ENCODE measurements around the gene CSNK1E. TPM values are rescaled to one million over a fixed set of nuclear protein-coding genes. Genes with fewer than 3 reads are reported as not detected.

CSNK1E gene
- total and polyA plus RNA-seq, 4 donors, result 87.2 to 121 (median 112) TPM

DNA sequence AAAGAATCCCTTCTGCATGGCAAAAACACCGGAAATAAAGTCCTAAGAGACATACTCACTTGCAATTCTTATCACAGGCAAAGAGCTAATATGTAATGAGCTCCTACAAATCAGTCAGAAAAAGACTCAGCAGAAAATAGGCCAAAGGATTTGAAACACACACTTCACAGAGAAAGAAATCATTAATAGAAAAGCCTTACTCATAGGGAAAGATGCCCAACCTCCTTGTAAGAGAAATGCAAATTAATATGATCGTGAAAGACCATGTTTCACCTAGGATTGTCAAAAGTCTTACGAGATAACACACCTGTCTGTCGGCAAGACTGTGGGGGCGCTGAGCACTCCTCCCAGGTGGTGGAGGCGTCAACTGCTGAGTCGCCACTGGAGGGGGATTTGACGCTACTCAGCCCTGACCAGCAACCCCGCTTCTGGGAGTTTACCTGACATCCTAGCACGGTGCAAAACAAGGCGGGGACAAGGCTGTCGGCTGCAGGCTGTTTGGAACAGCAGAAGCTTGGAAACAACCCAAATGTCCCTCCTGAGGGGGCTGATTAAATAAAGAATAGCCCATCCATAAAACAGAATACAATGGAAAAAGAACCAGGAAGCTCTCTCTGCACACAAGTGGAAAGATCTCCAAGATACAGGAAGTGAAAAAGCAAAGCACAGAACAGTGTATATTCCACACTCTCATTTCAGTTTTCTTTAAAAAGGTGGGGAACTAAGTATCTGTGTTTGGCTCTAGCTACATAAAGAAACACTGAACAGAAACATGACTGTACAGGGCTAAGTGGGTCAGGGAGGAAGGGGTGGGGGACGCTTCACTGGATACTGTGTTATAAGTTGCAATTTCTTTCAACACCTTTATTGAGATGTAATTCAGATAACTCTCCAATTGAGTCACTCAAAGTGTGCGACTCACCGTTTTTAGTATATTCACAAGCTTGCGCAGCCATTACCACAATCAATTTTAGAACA, 11.5 kb downstream of the CSNK1E start:
- Histone ChIP-seq H3K9me3 (ENCODE audit: control insufficient read depth in 4 of 4, insufficient read depth in 3 of 4, low read length in 3 of 4) (no peaks in the 10 kb centered on the region), H3K36me3 (ENCODE audit: control insufficient read depth in 4 of 4, insufficient read depth in 4 of 4, low read length in 4 of 4) (peaks cover 5 to 35% (median 27%) of the 10 kb centered on the region in 4 donors), H3K27me3 (ENCODE audit: control insufficient read depth in 3 of 3, insufficient read depth in 3 of 3, low read length in 2 of 3) (no peaks in the 10 kb centered on the region), H3K4me1 (ENCODE audit: control insufficient read depth in 5 of 5, insufficient read depth in 5 of 5, low read length in 5 of 5) (peaks cover 8 to 31% (median 19%) of the 10 kb centered on the region in 5 donors), H3K27ac (ENCODE audit: low read depth in 1 of 2, low read length in 1 of 2) (peak overlapping the region; percentile 73 to 91), H3K4me3 (no peak overlapping the region), H3K9ac (ENCODE audit: insufficient read depth in 1 of 2, low read length in 2 of 2) (no peak overlapping the region)
- 30 to 43% methylated on average over 16 of the region's 16 CpGs for WGBS, 2 donors
- ATAC-seq (ENCODE audit: insufficient read depth, low FRiP score) (no peak), DNase-seq (peak in 2 of 3 donors; percentile 29 to 38)
- TF ChIP-seq, protein P1, sequence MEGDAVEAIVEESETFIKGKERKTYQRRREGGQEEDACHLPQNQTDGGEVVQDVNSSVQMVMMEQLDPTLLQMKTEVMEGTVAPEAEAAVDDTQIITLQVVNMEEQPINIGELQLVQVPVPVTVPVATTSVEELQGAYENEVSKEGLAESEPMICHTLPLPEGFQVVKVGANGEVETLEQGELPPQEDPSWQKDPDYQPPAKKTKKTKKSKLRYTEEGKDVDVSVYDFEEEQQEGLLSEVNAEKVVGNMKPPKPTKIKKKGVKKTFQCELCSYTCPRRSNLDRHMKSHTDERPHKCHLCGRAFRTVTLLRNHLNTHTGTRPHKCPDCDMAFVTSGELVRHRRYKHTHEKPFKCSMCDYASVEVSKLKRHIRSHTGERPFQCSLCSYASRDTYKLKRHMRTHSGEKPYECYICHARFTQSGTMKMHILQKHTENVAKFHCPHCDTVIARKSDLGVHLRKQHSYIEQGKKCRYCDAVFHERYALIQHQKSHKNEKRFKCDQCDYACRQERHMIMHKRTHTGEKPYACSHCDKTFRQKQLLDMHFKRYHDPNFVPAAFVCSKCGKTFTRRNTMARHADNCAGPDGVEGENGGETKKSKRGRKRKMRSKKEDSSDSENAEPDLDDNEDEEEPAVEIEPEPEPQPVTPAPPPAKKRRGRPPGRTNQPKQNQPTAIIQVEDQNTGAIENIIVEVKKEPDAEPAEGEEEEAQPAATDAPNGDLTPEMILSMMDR (IDR thresholded peaks at IDR 0.05; ENCODE audit: control extremely low read depth, extremely low read depth), result no peak

DNA sequence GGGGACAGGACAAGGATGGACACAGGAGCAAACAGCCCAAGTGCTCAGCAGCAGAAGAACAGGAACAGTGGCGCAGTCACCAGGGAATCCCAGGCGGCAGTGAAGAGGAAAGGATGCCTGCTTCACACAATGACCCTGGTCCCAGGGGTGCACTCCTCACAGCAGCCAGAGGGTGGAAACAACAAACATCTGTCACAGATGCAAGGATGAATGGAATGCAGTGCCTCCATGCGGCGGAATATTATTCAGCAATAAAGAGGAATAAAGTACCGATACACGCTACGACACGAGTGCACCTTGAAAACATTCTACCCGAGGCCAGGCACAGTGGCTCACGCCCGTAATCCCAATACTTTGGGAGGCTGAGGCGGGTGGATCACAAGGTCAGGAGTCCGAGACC, 12.7 kb downstream of the CSNK1E start:
- no peak for DNase-seq
- WGBS, 2 donors, result 89 to 93% methylated on average over 13 of the region's 13 CpGs
- no peaks in the 10 kb centered on the region for H3K27me3 ChIP-seq (ENCODE audit: control insufficient read depth in 3 of 3, insufficient read depth in 3 of 3, low read length in 2 of 3)
- TF ChIP-seq, protein P1 (IDR thresholded peaks at IDR 0.05; ENCODE audit: control extremely low read depth, extremely low read depth), result no peak
- no peaks in the 10 kb centered on the region for H3K9me3 ChIP-seq (ENCODE audit: control insufficient read depth in 4 of 4, insufficient read depth in 3 of 4, low read length in 3 of 4)
- no peak overlapping the region for H3K4me3 ChIP-seq
- ATAC-seq (ENCODE audit: insufficient read depth, low FRiP score), result no peak
- peaks cover 9 to 40% (median 33%) of the 10 kb centered on the region in 4 donors for H3K36me3 ChIP-seq (ENCODE audit: control insufficient read depth in 4 of 4, insufficient read depth in 4 of 4, low read length in 4 of 4)
- H3K4me1 ChIP-seq (ENCODE audit: control insufficient read depth in 5 of 5, insufficient read depth in 5 of 5, low read length in 5 of 5), result peaks cover 8 to 22% (median 11%) of the 10 kb centered on the region in 5 donors
- peak overlapping the region in 1 of 2 donors; percentile 35 for H3K27ac ChIP-seq (ENCODE audit: low read depth in 1 of 2, low read length in 1 of 2)
- H3K9ac ChIP-seq (ENCODE audit: insufficient read depth in 1 of 2, low read length in 2 of 2), result no peak overlapping the region

DNA sequence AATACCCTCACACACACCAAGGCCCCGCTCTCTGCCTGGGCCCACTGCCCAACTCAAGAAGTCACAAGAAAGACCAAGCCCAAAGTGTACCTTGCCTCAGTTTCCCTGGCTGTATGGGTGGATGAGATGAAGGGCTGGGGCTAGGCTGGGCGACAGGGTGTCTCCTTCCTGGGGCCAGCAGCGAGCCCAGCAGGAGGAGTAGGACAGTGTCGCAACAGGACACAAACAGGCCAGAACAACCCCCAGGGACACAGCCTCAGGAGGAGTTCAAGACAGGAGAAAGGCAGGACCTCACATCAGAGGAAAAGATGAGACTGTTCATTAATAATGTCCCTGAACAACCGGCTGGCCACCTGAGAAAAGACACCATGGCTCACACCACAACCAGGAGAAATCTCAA, 13.3 kb downstream of the CSNK1E start:
- DNase-seq, result no peak
- peaks cover 8 to 22% (median 11%) of the 10 kb centered on the region in 5 donors for H3K4me1 ChIP-seq (ENCODE audit: control insufficient read depth in 5 of 5, insufficient read depth in 5 of 5, low read length in 5 of 5)
- peaks cover 9 to 43% (median 36%) of the 10 kb centered on the region in 4 donors for H3K36me3 ChIP-seq (ENCODE audit: control insufficient read depth in 4 of 4, insufficient read depth in 4 of 4, low read length in 4 of 4)
- 78 to 79% methylated on average over 5 of the region's 5 CpGs for WGBS, 2 donors
- H3K9ac ChIP-seq (ENCODE audit: insufficient read depth in 1 of 2, low read length in 2 of 2), result no peak overlapping the region
- H3K27me3 ChIP-seq (ENCODE audit: control insufficient read depth in 3 of 3, insufficient read depth in 3 of 3, low read length in 2 of 3), result no peaks in the 10 kb centered on the region
- TF ChIP-seq, protein P1 (IDR thresholded peaks at IDR 0.05; ENCODE audit: control extremely low read depth, extremely low read depth), result no peak
- no peaks in the 10 kb centered on the region for H3K9me3 ChIP-seq (ENCODE audit: control insufficient read depth in 4 of 4, insufficient read depth in 3 of 4, low read length in 3 of 4)
- no peak for ATAC-seq (ENCODE audit: insufficient read depth, low FRiP score)
- H3K27ac ChIP-seq (ENCODE audit: low read depth in 1 of 2, low read length in 1 of 2), result peak overlapping the region; percentile 12 to 19
- H3K4me3 ChIP-seq, result no peak overlapping the region
